HG03025 (cell line): ENCODE data around the gene ANKRD28.
"Not testable (repeated sequence)": the region's sequence is repeated elsewhere in the genome, so short reads cannot be mapped to it uniquely, and the experiment has no call there.

Experiments
- ATAC-seq: cut with Tn5 transposase; IDR thresholded peaks from one replicate; pipeline ENCODE4 v1.9.1; 2021; ENCODE audit warnings: mild to moderate bottlenecking, moderate library complexity; ENCODE audit not compliant: unreplicated experiment, low FRiP score

Gene ANKRD28

GRCh38 chr3:15638891-15639262 lies 158.9 kb downstream of the ANKRD28 start:
- ATAC-seq: no peak

- no peak for ATAC-seq
Observed at GRCh38 chr3:15638193-15638890, 159.4 kb downstream of the ANKRD28 start.

- no peak for ATAC-seq
Observed at GRCh38 chr3:15637131-15637951, 160.4 kb downstream of the ANKRD28 start.

- no peak for ATAC-seq
Observed at GRCh38 chr3:15636028-15636709, 161.6 kb downstream of the ANKRD28 start.

GRCh38 chr3:15635121-15635661 lies 162.6 kb downstream of the ANKRD28 start:
- no peak for ATAC-seq

- ATAC-seq: no peak
Observed at GRCh38 chr3:15634671-15635070, 163.1 kb downstream of the ANKRD28 start.

- ATAC-seq: no peak
Observed at GRCh38 chr3:15633766-15634598, 163.8 kb downstream of the ANKRD28 start.

- ATAC-seq: no peak
Observed at GRCh38 chr3:15633159-15633558, 164.6 kb downstream of the ANKRD28 start.

- no peak for ATAC-seq
Observed at GRCh38 chr3:15632212-15632580, 165.6 kb downstream of the ANKRD28 start.

GRCh38 chr3:15631426-15632211 lies 166.2 kb downstream of the ANKRD28 start:
- no peak for ATAC-seq

- no peak for ATAC-seq
Observed at GRCh38 chr3:15630646-15631350, 167.0 kb downstream of the ANKRD28 start.

- peak; percentile 94 for ATAC-seq
Observed at GRCh38 chr3:15629860-15630597, 167.8 kb downstream of the ANKRD28 start.

- no peak for ATAC-seq
Observed at GRCh38 chr3:15628967-15629366, 168.8 kb downstream of the ANKRD28 start.

- no peak for ATAC-seq
Observed at GRCh38 chr3:15623535-15624440, 174.0 kb downstream of the ANKRD28 start.

GRCh38 chr3:15619659-15620464 lies 177.9 kb downstream of the ANKRD28 start:
- ATAC-seq: not testable (repeated sequence)
